ENCODE results near the gene BDKRB1.
A peak's percentile ranks its signal among the peaks of the same experiment; 100 is the strongest.

The BDKRB1 gene

DNA sequence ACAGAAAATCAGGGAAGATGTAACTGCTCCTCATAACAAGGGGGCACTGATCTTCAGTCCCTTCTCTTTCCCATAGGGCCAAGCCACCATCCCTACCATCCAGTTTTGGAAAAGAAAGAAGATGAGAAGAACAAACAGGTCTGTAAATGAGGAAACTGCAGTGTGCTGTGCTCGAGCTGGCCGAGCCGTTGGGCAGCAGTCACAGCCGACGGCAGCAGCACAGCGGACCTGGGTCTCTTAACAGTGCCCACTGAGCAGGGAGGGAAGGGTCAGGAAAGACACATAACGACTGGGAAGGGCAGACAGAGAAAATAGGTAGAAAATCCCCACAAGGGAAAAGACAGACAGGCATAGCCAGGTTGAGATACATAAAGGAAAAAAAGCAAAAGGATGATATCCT, 38.2 kb downstream of the BDKRB1 start:
- H3K4me3 ChIP-seq (ENCODE audit: control insufficient read depth, low read depth, low read length), result no peak overlapping the region
- DNase-seq (ENCODE audit: low read depth), result no peak
- TF ChIP-seq, protein P1, sequence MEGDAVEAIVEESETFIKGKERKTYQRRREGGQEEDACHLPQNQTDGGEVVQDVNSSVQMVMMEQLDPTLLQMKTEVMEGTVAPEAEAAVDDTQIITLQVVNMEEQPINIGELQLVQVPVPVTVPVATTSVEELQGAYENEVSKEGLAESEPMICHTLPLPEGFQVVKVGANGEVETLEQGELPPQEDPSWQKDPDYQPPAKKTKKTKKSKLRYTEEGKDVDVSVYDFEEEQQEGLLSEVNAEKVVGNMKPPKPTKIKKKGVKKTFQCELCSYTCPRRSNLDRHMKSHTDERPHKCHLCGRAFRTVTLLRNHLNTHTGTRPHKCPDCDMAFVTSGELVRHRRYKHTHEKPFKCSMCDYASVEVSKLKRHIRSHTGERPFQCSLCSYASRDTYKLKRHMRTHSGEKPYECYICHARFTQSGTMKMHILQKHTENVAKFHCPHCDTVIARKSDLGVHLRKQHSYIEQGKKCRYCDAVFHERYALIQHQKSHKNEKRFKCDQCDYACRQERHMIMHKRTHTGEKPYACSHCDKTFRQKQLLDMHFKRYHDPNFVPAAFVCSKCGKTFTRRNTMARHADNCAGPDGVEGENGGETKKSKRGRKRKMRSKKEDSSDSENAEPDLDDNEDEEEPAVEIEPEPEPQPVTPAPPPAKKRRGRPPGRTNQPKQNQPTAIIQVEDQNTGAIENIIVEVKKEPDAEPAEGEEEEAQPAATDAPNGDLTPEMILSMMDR (IDR thresholded peaks at IDR 0.05; ENCODE audit: control insufficient read depth, insufficient read depth, low read depth, low read length, missing control alignments), result no peak

GRCh38 chr14:96297000-96297399, 41.0 kb downstream of the BDKRB1 start:
- H3K4me3 ChIP-seq (ENCODE audit: control insufficient read depth, low read depth, low read length), result no peak overlapping the region
- TF ChIP-seq, protein P1 (IDR thresholded peaks at IDR 0.05; ENCODE audit: control insufficient read depth, insufficient read depth, low read depth, low read length, missing control alignments), result peak; percentile 47
- DNase-seq (ENCODE audit: low read depth), result no peak

- TF ChIP-seq, protein P1 (IDR thresholded peaks at IDR 0.05; ENCODE audit: control insufficient read depth, insufficient read depth, low read depth, low read length, missing control alignments), result no peak
- no peak overlapping the region for H3K4me3 ChIP-seq (ENCODE audit: control insufficient read depth, low read depth, low read length)
- DNase-seq (ENCODE audit: low read depth), result no peak
Observed at GRCh38 chr14:96297997-96298515, 42.0 kb downstream of the BDKRB1 start.

GRCh38 chr14:96299441-96299840, 43.4 kb downstream of the BDKRB1 start:
- no peak for DNase-seq (ENCODE audit: low read depth)
- TF ChIP-seq, protein P1 (IDR thresholded peaks at IDR 0.05; ENCODE audit: control insufficient read depth, insufficient read depth, low read depth, low read length, missing control alignments), result no peak

DNA sequence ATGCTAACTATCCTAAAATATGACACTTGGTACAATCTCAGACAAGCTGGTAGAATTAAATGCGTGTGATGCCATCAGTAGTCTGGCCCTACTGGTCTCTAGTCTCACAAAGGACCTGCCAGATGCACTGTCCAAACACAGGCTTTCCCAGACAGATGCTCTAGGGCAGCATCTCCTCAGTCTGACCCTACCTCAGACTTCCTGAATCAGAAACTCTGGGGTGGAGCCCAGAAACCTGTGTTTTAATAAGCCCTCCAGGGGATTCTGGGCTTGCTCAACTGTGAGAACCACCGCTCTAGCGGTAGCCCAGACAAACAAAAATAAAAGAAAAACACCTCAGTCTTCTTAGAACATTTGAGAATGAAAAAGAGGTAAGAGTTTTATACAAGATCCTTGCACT, 48.0 kb downstream of the BDKRB1 start:
- no peak overlapping the region for H3K4me3 ChIP-seq (ENCODE audit: control insufficient read depth, low read depth, low read length)
- no peak for DNase-seq (ENCODE audit: low read depth)
- TF ChIP-seq, protein P1 (IDR thresholded peaks at IDR 0.05; ENCODE audit: control insufficient read depth, insufficient read depth, low read depth, low read length, missing control alignments), result no peak

More at GRCh38 chr14:96299441-96299840, 43.4 kb downstream of the BDKRB1 start:
- no peak overlapping the region for H3K4me3 ChIP-seq (ENCODE audit: control insufficient read depth, low read depth, low read length)

- no peak for DNase-seq (ENCODE audit: low read depth)
- H3K4me3 ChIP-seq (ENCODE audit: control insufficient read depth, low read depth, low read length), result no peak overlapping the region
- TF ChIP-seq, protein P1 (IDR thresholded peaks at IDR 0.05; ENCODE audit: control insufficient read depth, insufficient read depth, low read depth, low read length, missing control alignments), result no peak
Observed at GRCh38 chr14:96304956-96305355, 48.9 kb downstream of the BDKRB1 start.

GRCh38 chr14:96307434-96307833, 51.4 kb downstream of the BDKRB1 start:
- TF ChIP-seq, protein P1 (IDR thresholded peaks at IDR 0.05; ENCODE audit: control insufficient read depth, insufficient read depth, low read depth, low read length, missing control alignments), result no peak
- no peak overlapping the region for H3K4me3 ChIP-seq (ENCODE audit: control insufficient read depth, low read depth, low read length)
- DNase-seq (ENCODE audit: low read depth), result no peak
